Caco-2 (cell line): ENCODE measurements around the gene PIGU. TPM values are rescaled to one million over a fixed set of nuclear protein-coding genes. Genes with fewer than 3 reads are reported as not detected.
"Not testable (repeated sequence)": the region's sequence is repeated elsewhere in the genome, so short reads cannot be mapped to it uniquely, and the experiment has no call there.

Experiments
- BruUV-seq: library from RNA; stranded (reverse); fragments of 400-500 nt; replicated peaks from 2 replicates; lab custom pipeline; 2021; lab: Mats Ljungman, UMichigan
- CTCF ChIA-PET: fragments of 300-600 bp; sonication (Branson Sonifier 250); formaldehyde crosslinking; loops from one replicate; lab custom pipeline; 2022; ENCODE audit warnings: antibody characterized with exemption; lab: Charles Lee
- POLR2A ChIA-PET: fragments of 300-600 bp; sonication (Branson Sonifier 250); formaldehyde crosslinking; loops from one replicate; lab custom pipeline; 2022; ENCODE audit warnings: antibody characterized with exemption; lab: Charles Lee
- DNase-seq, 2 experiments: peaks; one replicate each; pipeline versions ENCODE4 v3.0.0 to v3.0.0-alpha.2; 2020 to 2022
- H3K27me3 ChIP-seq: replicated peaks from 2 replicates; pipeline ENCODE4 v1.6.0; 2011; ENCODE audit warnings: low read length; ENCODE audit not compliant: control insufficient read depth, insufficient read depth
- H3K36me3 ChIP-seq: 2 replicates; pipeline ENCODE4 v1.5.1; 2011; ENCODE audit warnings: low read length; ENCODE audit not compliant: control insufficient read depth, insufficient read depth
- H3K4me1 ChIP-seq: fragments of 250-450 bp; sonication (Bioruptor Pico); 2 replicates; pipeline ENCODE4 v1.5.1; 2020; ENCODE audit warnings: mild to moderate bottlenecking
- H3K4me3 ChIP-seq: 2 replicates; pipeline ENCODE4 v1.5.1; 2011; ENCODE audit warnings: low read depth, mild to moderate bottlenecking, control low read depth, low read length
- H3K9me3 ChIP-seq: fragments of 250-450 bp; sonication (Bioruptor Pico); 2 replicates; pipeline ENCODE4 v1.5.1; 2020; ENCODE audit warnings: mild to moderate bottlenecking, moderate library complexity
- H3K27ac Mint-ChIP-seq: one replicate; pipeline ENCODE4 v1.8.0; 2022; ENCODE audit warnings: mixed read lengths; ENCODE audit not compliant: unreplicated experiment
- H3K27me3 Mint-ChIP-seq: one replicate; pipeline ENCODE4 v1.8.0; 2022; ENCODE audit warnings: mixed read lengths; ENCODE audit not compliant: insufficient read depth, unreplicated experiment
- H3K36me3 Mint-ChIP-seq: one replicate; pipeline ENCODE4 v1.8.0; 2022; ENCODE audit warnings: mild to moderate bottlenecking, mixed read lengths; ENCODE audit not compliant: insufficient read depth, unreplicated experiment
- H3K4me1 Mint-ChIP-seq: one replicate; pipeline ENCODE4 v1.8.0; 2022; ENCODE audit warnings: low read depth, mixed read lengths; ENCODE audit not compliant: unreplicated experiment
- H3K4me3 Mint-ChIP-seq: one replicate; pipeline ENCODE4 v1.8.0; 2022; ENCODE audit warnings: mild to moderate bottlenecking, moderate library complexity, mixed read lengths; ENCODE audit not compliant: unreplicated experiment
- H3K9me3 Mint-ChIP-seq: one replicate; pipeline ENCODE4 v1.8.0; 2022; ENCODE audit warnings: mixed read lengths; ENCODE audit not compliant: unreplicated experiment
- CTCF ChIP-seq, 2 experiments: fragments of 200-600 bp in 1 of 2; IDR thresholded peaks; 1 replicate in 1 of 2; 2 replicates in 1 of 2; pipeline versions ENCODE4 v1.5.1 to v1.8.0; 2011 to 2022; ENCODE audit warnings: antibody characterized with exemption in 1 of 2, control low read depth in 1 of 2, inconsistent platforms in 1 of 2, low read depth in 1 of 2, low read length in 1 of 2, mild to moderate bottlenecking in 1 of 2, moderate library complexity in 1 of 2; ENCODE audit not compliant: insufficient read depth in 1 of 2, severe bottlenecking in 1 of 2, unreplicated experiment in 1 of 2
- intact Hi-C: fragments of 100-400 bp; cut with micrococcal nuclease; formaldehyde crosslinking; loops from one replicate; pipeline ENCODE4 v1.10.0; 2022; ENCODE audit not compliant: unreplicated experiment
- total RNA-seq: library from RNA; stranded (reverse); gene quantifications from 2 replicates; pipeline ENCODE4 v1.2.3, GENCODE V29; 2022

Gene PIGU
- total RNA-seq, 1 experiment from 2014 or later, result 61.7 TPM

GRCh38 chr20:34663213-34663943 lies 13.5 kb downstream of the PIGU start:
- Histone ChIP-seq H3K36me3 (no peaks in the 10 kb centered on the region), H3K4me3 (no peak overlapping the region), H3K9me3 (no peaks in the 10 kb centered on the region), H3K27me3 (no peaks in the 10 kb centered on the region), H3K4me1 (no peaks in the 10 kb centered on the region)
- Mint-ChIP-seq H3K27me3 (no peaks in the 10 kb centered on the region), H3K4me1 (no peaks in the 10 kb centered on the region), H3K36me3 (no peaks in the 10 kb centered on the region), H3K27ac (no peak overlapping the region), H3K4me3 (no peak overlapping the region), H3K9me3 (no peaks in the 10 kb centered on the region)
- intact Hi-C loops, result no loop called here
- POLR2A ChIA-PET, result interaction anchor here (0.8 to 1.3 kb wide), 2 partner anchors 13 to 14 kb away, joined by 3 to 4 read pairs; partner anchors contain the start of gene PIGU
- no TSS peak for BruUV-seq
- no peak for DNase-seq
- CTCF ChIA-PET, result interaction anchor here (0.6 to 1.1 kb wide), 3 partner anchors 14 to 615 kb away, joined by 3 to 4 read pairs (median 4); partner anchors contain the start of genes MMP24OS and PIGU
- no peak for TF ChIP-seq CTCF (IDR thresholded peaks at IDR 0.05; ENCODE audit: insufficient read depth in 1 of 2, low read depth in 1 of 2, low read length in 1 of 2, severe bottlenecking in 1 of 2, unreplicated experiment in 1 of 2)

GRCh38 chr20:34661811-34662210 lies 15.1 kb downstream of the PIGU start:
- DNase-seq, H3K9me3 Mint-ChIP-seq, H3K4me1 ChIP-seq, H3K4me3 ChIP-seq, H3K27ac Mint-ChIP-seq, H3K36me3 Mint-ChIP-seq, H3K36me3 ChIP-seq, H3K4me1 Mint-ChIP-seq, H3K9me3 ChIP-seq, H3K27me3 ChIP-seq, intact Hi-C loops, H3K27me3 Mint-ChIP-seq, H3K4me3 Mint-ChIP-seq, BruUV-seq, CTCF ChIA-PET, POLR2A ChIA-PET: not testable (repeated sequence)

GRCh38 chr20:34658654-34659053 lies 18.2 kb downstream of the PIGU start:
- POLR2A ChIA-PET, H3K36me3 Mint-ChIP-seq, BruUV-seq, H3K36me3 ChIP-seq, H3K4me3 Mint-ChIP-seq, H3K9me3 Mint-ChIP-seq, H3K4me1 Mint-ChIP-seq, H3K27me3 ChIP-seq, H3K27ac Mint-ChIP-seq, CTCF ChIA-PET, H3K4me1 ChIP-seq, H3K9me3 ChIP-seq, H3K4me3 ChIP-seq, DNase-seq, H3K27me3 Mint-ChIP-seq, intact Hi-C loops: not testable (repeated sequence)

GRCh38 chr20:34654207-34654744 lies 22.6 kb downstream of the PIGU start:
- no peak for TF ChIP-seq CTCF (IDR thresholded peaks at IDR 0.05; ENCODE audit: insufficient read depth in 1 of 2, low read depth in 1 of 2, low read length in 1 of 2, severe bottlenecking in 1 of 2, unreplicated experiment in 1 of 2)
- BruUV-seq, result no TSS peak
- H3K27me3 Mint-ChIP-seq, result no peaks in the 10 kb centered on the region
- no peaks in the 10 kb centered on the region for H3K9me3 Mint-ChIP-seq
- CTCF ChIA-PET, result interaction anchor here (0.6 to 0.7 kb wide), 2 partner anchors 13 to 344 kb away, joined by 3 read pairs; no protein-coding TSS in a partner anchor
- intact Hi-C loops, result no loop called here
- no peaks in the 10 kb centered on the region for H3K27me3 ChIP-seq
- H3K9me3 ChIP-seq, result no peaks in the 10 kb centered on the region
- H3K4me1 Mint-ChIP-seq, result no peaks in the 10 kb centered on the region
- H3K27ac Mint-ChIP-seq, result no peak overlapping the region
- no peak for DNase-seq
- H3K36me3 Mint-ChIP-seq, result peaks cover 16% of the 10 kb centered on the region
- H3K36me3 ChIP-seq, result no peaks in the 10 kb centered on the region; the same call in 1 of the 2 replicates
- POLR2A ChIA-PET, result interaction anchor here (0.6 kb wide), 1 partner anchor 50 kb away, joined by 5 read pairs; the partner anchor contains the start of gene TP53INP2
- no peak overlapping the region for H3K4me3 ChIP-seq
- no peak overlapping the region for H3K4me3 Mint-ChIP-seq
- no peaks in the 10 kb centered on the region for H3K4me1 ChIP-seq
